Cerebellar nuclear complex (tissue), 1 donor: ENCODE results near the gene ADD3.

Source experiments
- DNase-seq, 2 experiments: peaks; one replicate each; lab custom pipeline; 2025; lab: John Stamatoyannopoulos, UW

The ADD3 gene

GRCh38 chr10:110007701-110008517 is at the start of gene ADD3:
ADD3 (plus strand) TSS chr10:110007984; CDS start chr10:110100654, 92,670 bp downstream.
- DNase-seq, result peak; percentile 61 to 83

DNA sequence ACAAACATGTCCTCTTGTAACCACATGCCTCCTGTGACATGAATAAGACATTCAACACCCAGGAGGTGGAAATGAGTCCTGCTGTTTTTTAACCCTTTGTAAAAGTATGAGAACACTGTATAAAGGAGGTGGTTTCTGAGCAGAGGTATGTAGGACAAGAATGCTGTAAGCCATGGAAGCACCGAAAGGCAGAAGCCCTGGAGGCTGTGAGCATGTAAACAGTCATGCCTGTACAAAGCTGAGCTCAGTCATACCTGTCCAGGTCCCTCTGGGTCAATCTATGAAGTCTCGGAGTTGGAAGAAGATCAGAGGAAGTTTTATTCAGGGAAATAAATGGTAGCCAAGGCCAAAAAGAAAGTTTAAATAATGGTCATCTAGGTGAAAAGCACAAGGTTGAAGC is 49.7 kb upstream of the ADD3 start:
- DNase-seq, result no peak

DNA sequence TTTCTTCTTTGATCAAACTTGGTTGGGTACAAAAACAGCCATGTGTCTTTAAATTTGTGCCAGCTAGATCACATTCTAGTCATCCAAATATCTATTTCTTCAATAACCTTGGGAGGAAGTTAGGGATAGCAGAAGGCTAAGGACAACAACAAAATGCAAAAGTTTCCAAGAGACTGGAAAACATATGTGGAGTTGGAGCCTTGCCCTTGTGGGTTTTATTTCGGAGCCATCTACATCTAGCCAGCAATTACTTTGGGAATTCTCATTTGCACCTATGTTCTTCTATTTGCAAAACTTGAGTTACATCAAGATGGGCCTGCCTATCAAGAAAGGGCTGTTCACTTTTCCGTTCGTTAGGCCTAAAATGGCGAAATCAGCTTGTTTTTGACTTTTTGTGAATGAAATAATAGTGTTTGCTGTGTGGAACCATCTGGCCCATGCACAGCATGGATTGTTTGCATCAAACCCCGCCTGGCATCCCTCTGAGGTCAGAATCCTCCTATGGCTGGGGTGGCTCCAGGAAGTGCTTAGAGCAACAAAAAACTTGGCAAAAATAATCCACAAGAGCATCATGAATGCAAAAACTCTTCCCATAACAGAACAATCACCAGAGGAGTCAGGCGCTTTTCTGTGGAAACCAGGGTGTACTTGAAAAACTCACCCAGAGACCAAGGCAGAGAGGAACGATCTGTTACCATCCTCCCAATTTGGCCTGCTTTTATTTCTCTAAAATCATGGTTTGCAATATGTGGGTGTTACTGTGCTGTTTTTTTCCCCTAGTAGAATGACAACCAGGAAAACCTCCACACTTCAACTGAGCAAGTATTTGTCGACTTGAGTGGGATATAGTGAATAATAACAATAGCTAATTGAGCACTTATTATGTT is 48.3 kb upstream of the ADD3 start:
- no peak for DNase-seq

- DNase-seq, result no peak
Observed at GRCh38 chr10:109960682-109961081, 47.1 kb upstream of the ADD3 start.

DNA sequence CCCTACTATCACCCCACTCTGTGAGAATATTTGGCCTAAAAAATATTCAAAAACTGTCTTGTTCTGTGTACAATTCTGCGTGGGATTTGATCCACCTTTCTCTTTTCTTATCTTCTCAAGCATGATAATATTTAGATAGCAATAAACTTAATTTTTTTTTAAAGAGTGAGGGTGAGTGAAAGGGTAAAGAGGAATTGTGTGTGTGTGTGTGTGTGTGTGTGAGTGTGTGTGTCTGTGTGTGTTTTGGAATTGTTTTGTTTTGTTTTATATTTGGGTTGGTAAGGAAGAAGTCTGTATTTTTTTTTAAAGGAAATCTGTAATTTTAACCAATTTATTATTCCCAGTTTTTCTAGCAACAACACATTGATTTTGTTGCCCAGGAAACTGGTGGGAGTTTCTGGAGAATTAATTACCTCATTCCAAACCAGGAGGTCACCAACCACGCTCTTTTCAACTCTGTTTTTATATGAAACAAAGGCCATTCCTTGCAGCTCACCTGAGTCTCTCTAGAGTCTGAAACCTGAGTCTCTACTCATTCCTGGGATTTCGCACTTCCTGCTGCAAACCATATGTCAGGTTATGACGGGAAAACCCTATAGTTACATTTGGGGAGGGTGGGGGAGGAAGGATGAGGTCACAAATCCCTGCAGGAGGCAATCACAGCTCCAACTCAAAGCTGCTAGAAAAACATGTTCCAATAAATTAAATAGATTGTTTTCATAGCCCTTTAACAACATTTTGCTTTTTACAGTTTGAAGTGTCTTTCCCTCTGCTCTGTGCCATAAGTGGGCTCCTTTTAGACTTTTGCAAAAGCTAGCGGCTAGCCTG is 46.4 kb upstream of the ADD3 start:
- peak in 1 of 2 experiments; percentile 20 for DNase-seq

DNA sequence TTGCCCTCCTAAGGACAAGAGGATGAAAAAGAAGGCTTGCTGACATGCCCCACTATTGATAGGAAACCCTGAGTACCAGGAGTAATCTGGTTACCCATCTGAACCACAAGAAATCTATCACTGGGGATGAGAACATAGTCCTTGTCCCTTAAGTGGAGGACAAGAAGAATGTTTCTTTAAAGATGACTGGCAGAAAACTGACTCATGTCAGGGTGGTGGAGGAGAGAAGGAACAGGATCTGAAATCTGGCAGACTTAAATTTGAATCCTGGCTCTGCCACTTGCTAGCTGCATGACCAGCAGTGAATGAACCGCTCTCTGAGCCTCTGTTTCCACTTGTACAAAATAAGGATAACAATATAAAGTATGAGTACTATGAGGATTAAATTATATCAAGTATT is 45.5 kb upstream of the ADD3 start:
- DNase-seq, result no peak

- peak in 1 of 2 experiments; percentile 44 for DNase-seq
Observed at GRCh38 chr10:109963439-109963838, 44.3 kb upstream of the ADD3 start.

- DNase-seq, result no peak
Observed at GRCh38 chr10:109964318-109964717, 43.5 kb upstream of the ADD3 start.

DNA sequence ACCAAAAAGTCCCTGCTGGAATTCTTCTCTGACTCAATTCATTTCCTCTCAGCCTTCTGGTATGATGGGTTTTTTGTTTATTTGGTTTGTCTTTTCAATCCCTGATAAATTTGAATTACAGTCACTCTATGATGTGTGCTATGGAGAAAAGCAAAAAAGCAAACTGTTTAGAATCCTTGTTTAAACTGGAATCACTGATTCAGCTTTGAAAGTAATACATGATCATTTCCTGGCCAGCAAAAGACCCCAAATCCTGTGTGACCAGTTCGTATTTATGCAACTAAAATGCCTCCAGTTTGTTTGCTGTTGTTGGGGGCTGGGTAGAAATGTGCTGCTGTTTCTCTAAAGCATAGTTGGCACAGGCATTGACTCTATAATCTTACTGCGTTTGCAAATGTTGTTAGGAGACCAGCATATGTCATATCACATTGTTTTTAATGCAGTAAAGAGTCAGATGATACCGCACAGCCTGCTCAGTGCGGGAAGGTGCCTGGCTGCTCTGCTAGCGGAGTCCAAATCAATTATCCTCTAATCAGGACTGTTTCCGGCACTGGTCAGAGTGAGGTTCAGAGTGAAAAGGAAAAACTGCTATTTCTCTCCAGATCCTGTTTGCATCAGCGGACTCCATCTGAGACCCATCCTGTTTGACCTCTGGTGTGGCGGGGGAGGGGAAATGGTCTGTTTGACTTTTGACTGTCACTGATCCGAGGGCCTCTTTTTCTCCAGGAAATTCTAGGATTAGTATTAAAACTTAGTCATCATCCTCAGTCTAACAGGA is 40.6 kb upstream of the ADD3 start:
- no peak for DNase-seq

DNA sequence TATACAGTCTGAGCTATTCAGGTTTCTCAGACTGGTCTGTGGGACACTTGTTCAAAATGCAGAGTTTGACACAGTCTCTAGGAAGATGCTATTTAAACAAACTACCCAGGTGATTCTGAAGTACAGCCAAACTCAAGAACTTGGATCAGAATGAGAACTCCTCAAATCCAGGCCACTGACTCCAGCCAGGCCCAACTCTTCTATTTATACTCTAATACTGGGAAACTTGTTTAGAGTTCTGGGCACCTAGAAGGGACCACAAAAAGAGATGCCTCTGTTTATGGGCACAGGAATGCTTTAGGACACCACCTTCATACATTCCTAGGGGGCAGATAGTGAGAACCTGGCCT is 40.1 kb upstream of the ADD3 start:
- DNase-seq, result peak in 1 of 2 experiments; percentile 36

GRCh38 chr10:109968953-109969759 is 38.6 kb upstream of the ADD3 start:
- DNase-seq, result no peak

DNA sequence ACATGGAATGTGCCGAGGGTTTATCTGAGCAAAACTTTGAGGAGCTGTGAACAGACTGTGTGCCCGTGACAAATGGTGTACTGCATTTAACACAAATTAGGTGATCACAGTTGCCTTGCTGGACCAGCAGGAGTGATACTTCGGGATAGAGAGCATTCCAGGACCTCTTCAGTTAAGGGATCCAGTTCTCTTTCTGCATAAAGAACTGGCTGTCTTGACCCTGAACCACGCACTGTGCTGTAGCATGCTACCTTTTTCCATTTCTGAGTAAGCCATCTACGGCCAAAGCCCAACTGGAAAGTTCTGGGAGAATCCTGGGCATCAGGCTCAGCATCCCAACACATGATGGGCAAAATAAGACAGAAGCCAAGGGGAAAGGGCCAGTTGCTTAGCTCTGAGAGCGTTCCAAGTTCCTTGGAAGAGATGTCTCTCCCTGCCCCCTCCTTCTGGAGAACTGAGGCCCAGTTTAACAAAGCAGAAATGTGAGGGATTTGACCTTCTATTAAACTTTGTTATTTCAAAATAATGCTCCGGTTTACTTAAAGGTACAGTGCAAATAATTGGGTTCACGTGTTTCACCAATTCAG is 37.9 kb upstream of the ADD3 start:
- no peak for DNase-seq

- no peak for DNase-seq
Observed at GRCh38 chr10:109971634-109972033, 36.1 kb upstream of the ADD3 start.

DNA sequence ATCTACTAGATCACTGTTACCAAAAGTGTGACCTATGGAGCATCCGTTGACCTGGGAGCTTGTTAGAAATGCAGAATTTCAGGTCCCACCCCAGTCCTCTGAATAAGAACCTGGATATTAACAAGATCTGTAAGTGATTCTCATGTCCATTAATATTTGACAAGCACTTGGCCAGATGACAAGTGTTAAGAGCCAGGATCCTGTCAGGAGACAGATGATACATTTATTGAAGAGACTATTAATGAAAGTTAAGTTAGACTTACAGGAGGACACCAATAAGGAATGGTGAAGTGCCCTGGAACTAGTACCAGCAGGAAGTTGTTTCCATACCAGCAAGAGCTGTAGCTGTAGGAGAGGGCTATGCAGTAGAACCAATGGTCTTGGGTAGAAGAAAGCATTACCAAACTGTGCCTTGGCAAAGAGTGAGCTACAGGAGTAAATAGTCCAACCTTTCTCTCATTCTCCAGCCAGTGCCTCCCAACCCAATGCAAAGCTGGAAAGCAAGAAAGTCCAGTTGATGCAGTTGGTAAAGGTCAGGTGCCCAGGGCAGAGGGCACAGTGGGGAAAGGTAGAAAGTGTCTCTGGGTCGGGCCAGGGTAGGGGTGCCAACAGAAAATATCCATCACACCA is 35.3 kb upstream of the ADD3 start:
- DNase-seq, result no peak

DNA sequence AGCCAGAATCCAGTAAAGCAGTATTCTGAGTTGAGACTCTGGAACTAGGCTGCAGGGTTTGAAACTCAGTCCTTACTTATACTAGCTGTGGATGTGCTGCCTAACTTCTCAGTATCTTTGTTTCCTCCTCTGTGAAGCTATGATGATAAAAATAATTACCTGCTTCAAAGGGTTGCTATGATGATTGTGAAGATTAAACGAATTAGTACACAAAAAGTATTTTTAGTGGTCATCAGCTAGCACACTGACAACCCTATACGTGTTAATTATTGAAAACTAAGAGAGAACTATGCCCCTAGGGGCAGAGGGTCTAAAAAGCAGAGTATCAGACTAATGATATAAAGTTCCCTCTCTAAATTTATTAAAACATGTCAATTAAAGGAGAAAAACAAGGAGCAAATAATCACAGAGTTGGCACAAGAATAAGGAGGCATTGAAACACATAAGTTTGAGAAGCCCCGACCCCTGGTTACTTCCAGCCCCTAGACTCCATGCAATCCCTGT is 34.4 kb upstream of the ADD3 start:
- DNase-seq, result no peak

- no peak for DNase-seq
Observed at GRCh38 chr10:109974504-109975191, 33.1 kb upstream of the ADD3 start.

DNA sequence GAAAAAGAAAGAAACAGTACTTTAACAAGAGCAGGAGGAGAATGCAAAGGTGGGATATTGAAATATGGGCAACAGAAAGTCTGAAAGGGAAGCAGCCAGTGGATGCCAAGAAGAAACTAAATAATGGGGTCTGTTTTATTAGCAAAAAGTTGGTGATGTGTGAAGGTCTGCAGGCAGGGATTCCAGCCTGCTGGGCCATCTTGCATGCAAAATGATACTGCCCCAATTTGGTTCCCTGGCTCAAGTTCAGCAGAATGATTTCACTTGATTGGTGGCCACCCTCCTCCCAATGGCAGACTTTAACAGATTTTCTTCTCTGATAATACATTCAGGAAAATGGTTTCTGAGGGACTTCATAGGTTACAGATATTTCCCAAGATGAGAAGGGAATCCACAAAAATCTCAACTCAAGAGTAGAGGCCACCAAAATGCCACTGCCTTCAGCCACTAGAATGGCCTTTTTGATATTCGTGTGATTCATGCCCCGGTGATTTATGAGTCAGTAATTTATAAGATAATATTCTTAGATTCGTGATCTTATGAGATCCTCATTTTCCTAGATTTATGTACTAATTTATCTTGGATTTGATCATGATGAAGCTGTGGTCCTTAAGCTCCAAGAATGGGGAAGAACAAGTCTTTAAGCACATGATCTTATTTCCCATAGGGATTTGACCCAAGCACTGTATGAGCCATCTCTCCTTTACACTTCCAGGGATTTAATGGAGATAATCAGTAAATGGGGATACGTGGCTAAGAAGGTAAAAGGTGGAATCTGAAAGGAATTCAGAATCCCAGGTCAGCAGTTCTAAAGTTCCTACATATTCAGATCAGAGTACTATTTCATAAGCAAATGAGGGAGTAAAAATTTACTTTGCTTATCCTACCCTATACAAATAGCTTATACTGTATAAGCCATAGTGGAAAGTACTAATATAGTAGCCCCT is 32.3 kb upstream of the ADD3 start:
- no peak for DNase-seq

GRCh38 chr10:109976681-109977080 is 31.1 kb upstream of the ADD3 start:
- DNase-seq, result no peak
